NCI-H128 (cell line): Measurements from ENCODE around the gene TRPM3.

Experiments
- DNase-seq: peaks from one replicate; lab custom pipeline; 2025; ENCODE audit not compliant: unreplicated experiment; lab: John Stamatoyannopoulos, UW

The TRPM3 gene

GRCh38 chr9:70832492-70832891 is 288.9 kb downstream of the TRPM3 start:
- no peak for DNase-seq

- no peak for DNase-seq
These were observed 290.8 kb downstream of the TRPM3 start for GRCh38 chr9:70830618-70831017.

GRCh38 chr9:70829591-70830265 is 291.7 kb downstream of the TRPM3 start:
- DNase-seq = no peak

- no peak for DNase-seq
These were observed 294.9 kb downstream of the TRPM3 start for GRCh38 chr9:70826562-70826961.

- no peak for DNase-seq
These were observed 298.1 kb downstream of the TRPM3 start for GRCh38 chr9:70823284-70823683.

GRCh38 chr9:70817311-70817710 is 304.1 kb downstream of the TRPM3 start:
- DNase-seq = no peak

- no peak for DNase-seq
These were observed 304.5 kb downstream of the TRPM3 start for GRCh38 chr9:70816891-70817290.

- no peak for DNase-seq
These were observed 305.1 kb downstream of the TRPM3 start for GRCh38 chr9:70816316-70816715.

GRCh38 chr9:70814597-70814996 is 306.8 kb downstream of the TRPM3 start:
- no peak for DNase-seq

- no peak for DNase-seq
These were observed 308.3 kb downstream of the TRPM3 start for GRCh38 chr9:70813141-70813540.

- DNase-seq = no peak
These were observed 309.8 kb downstream of the TRPM3 start for GRCh38 chr9:70811638-70812037.

GRCh38 chr9:70806875-70807274 is 314.5 kb downstream of the TRPM3 start:
- DNase-seq = no peak

- no peak for DNase-seq
These were observed 315.5 kb downstream of the TRPM3 start for GRCh38 chr9:70805949-70806348.

- DNase-seq = no peak
These were observed 318.5 kb downstream of the TRPM3 start for GRCh38 chr9:70802758-70803436.

- no peak for DNase-seq
These were observed 319.2 kb downstream of the TRPM3 start for GRCh38 chr9:70802206-70802605.

GRCh38 chr9:70801181-70801829 is 320.1 kb downstream of the TRPM3 start:
- DNase-seq = no peak

GRCh38 chr9:70798018-70798417 is 323.4 kb downstream of the TRPM3 start:
- no peak for DNase-seq

GRCh38 chr9:70795841-70796240 is 325.6 kb downstream of the TRPM3 start:
- no peak for DNase-seq

- no peak for DNase-seq
These were observed 328.6 kb downstream of the TRPM3 start for GRCh38 chr9:70792796-70793195.

- DNase-seq = no peak
These were observed 329.5 kb downstream of the TRPM3 start for GRCh38 chr9:70791936-70792335.

- no peak for DNase-seq
These were observed 332.3 kb downstream of the TRPM3 start for GRCh38 chr9:70789086-70789485.

- no peak for DNase-seq
These were observed 337.0 kb downstream of the TRPM3 start for GRCh38 chr9:70784456-70784855.
